ENCODE data around the gene ADCY3.
"Not testable (repeated sequence)": the region's sequence is repeated elsewhere in the genome, so short reads cannot be mapped to it uniquely, and the experiment has no call there.

The ADCY3 gene

DNA sequence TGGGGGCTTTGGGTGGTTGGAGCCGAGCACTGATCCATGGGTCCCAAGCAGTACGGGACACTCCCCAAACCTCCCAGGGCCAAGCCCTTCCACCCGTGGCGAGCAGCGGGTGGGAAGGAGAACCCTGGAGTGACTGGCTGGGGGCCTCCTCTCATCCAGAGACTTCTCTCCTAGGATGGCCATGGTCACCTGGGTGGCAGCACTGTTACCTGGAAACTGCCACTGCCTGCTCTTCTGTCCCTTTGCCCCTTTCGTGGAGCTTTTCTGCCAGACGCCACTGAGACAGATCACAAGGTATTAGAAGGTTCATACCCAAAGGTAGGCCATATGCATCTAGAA lies 99.9 kb downstream of the ADCY3 start:
- Mint-ChIP-seq H3K9me3 (no peaks in the 10 kb centered on the region), H3K36me3 (peaks cover 100% of the 10 kb centered on the region), H3K4me1 (no peaks in the 10 kb centered on the region), H3K4me3 (no peak overlapping the region), H3K27ac (peak overlapping the region; percentile 50)
- DNase-seq (ENCODE audit: low spot score in 2 of 2) (no peak), ATAC-seq (no peak)

DNA sequence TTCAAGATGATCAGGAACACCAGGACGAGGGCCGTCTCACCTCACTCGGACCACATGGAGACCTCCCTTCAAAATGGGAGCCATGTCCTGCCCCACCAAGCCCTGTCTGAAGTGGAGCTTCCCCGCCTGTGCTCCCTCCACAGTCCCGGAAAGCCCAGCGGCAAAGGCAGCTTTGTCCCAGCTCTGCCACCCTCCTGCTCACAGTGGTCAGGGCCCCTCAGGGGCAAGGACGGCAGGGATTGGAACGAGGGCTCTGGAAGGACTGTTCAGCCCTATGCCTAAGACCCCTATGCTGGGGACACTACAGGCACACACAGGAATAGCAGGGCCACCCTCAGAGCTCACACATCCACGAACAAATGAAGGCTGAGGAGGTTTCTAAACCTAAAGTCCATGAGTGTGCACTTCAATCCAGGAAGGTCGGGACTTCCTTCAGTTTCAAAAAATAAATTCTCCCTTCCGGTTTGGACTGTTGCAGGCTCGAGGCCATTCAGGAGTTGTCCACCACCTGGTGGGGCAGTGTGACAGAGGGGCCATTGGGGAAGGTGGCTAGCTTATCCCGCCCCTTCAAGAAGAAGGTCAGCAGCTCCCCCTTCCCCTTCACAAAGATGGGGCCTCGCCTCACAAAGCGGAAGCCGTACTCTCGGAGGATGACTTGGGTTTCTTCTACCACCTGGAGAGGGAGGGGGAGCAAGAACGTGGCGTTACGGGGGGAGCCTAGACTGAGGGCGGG lies 100.4 kb downstream of the ADCY3 start:
- peak overlapping the region; percentile 50 for H3K27ac Mint-ChIP-seq
- H3K4me1 Mint-ChIP-seq = no peaks in the 10 kb centered on the region
- ATAC-seq (no peak), DNase-seq (ENCODE audit: low spot score in 2 of 2) (no peak)
- H3K9me3 Mint-ChIP-seq = no peaks in the 10 kb centered on the region
- H3K4me3 Mint-ChIP-seq = no peak overlapping the region
- peaks cover 100% of the 10 kb centered on the region for H3K36me3 Mint-ChIP-seq

DNA sequence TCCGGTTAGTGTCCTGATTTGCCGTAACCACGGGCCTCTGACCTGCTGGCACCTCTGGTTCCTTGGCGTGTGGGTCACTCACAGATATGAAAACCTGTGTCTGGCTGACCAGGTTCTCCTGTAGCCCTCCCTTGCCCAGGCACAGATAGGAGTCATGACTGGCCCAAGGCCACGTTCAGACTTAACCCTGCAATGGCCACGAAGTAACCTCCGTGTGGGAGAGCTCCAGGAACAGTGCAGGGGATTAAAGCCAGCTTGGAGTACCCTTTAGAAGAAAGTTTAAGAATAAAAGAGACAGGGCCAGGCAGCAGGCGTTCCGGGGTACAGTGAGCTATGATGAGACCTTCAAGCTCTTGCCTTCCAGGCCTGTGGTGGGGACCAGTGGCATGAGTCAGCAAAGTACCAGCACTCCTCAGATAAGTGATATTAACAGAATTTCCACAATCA lies 101.3 kb downstream of the ADCY3 start:
- DNase-seq (ENCODE audit: low spot score in 2 of 2) (no peak), ATAC-seq (peak; percentile 63)
- Mint-ChIP-seq H3K36me3 (peaks cover 92% of the 10 kb centered on the region), H3K4me3 (no peak overlapping the region), H3K4me1 (no peaks in the 10 kb centered on the region), H3K9me3 (no peaks in the 10 kb centered on the region), H3K27ac (peak overlapping the region; percentile 50)

DNA sequence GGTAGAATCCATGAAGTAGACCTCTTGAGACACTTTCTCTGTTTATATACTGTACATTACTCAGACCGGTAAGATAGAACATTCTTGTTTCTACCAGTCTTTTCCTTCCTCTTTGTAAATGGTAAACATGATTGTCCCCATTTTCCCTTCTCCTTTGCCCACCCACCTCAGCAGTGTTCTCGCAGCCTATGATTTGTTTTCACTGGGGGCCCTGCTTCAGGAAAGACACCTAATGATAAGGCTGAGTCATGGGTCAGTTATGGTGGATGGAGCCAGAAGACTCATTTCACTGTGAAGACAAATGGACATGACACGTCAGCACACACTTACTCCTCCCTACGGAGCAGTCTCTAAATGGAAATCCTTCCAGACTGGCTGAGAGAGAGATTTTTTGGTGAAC lies 103.2 kb downstream of the ADCY3 start:
- H3K27ac Mint-ChIP-seq = peak overlapping the region; percentile 13
- no peak for DNase-seq (ENCODE audit: low spot score in 2 of 2)
- H3K4me1 Mint-ChIP-seq = no peaks in the 10 kb centered on the region
- peaks cover 86% of the 10 kb centered on the region for H3K36me3 Mint-ChIP-seq
- H3K9me3 Mint-ChIP-seq = no peaks in the 10 kb centered on the region
- H3K4me3 Mint-ChIP-seq = no peak overlapping the region
- ATAC-seq = no peak

DNA sequence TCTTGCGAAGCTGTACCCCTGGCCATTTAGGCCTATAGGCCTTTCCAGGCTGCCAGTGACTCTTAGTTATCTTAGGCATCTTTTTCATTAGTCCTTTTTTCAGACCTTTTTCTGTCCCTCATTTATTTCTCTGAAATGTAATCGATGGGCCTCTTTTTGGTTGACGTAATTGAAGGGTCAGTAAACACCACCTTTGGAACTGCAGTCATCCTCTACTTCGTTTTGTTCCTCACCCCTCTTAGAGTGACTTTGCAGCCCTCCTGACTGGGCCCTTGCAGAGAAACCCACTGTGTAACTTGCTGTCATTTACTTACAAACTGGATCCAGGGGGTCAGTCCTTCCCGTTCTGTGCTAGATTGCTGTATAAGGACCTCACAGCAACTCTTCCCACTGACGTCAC lies 103.6 kb downstream of the ADCY3 start:
- ATAC-seq (no peak), DNase-seq (ENCODE audit: low spot score in 2 of 2) (no peak)
- H3K27ac Mint-ChIP-seq = peak overlapping the region; percentile 13
- no peaks in the 10 kb centered on the region for H3K4me1 Mint-ChIP-seq
- H3K4me3 Mint-ChIP-seq = no peak overlapping the region
- H3K36me3 Mint-ChIP-seq = peaks cover 86% of the 10 kb centered on the region
- no peaks in the 10 kb centered on the region for H3K9me3 Mint-ChIP-seq

DNA sequence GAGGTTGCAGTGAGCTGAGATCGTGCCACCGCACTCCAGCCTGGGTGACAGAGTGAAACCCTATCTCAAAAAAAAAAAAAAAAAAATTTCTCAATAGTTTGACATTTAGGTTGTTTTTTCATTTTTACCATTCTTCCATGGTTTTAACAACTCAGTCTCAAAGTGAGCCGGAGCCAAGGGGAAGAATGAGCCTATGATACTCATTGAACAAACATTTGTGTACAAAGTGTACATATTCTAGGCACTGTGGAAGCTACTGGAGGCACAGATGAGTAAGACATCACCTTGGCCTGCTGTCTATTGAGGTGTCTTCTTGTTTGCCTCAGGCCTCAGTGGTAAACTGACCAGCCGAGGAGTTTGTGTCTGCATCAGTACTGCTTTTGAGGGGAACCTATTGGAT lies 104.9 kb downstream of the ADCY3 start:
- Mint-ChIP-seq H3K9me3 (no peaks in the 10 kb centered on the region), H3K4me3 (no peak overlapping the region), H3K27ac (no peak overlapping the region), H3K4me1 (no peaks in the 10 kb centered on the region), H3K36me3 (peaks cover 74% of the 10 kb centered on the region)
- ATAC-seq (no peak), DNase-seq (ENCODE audit: low spot score in 2 of 2) (no peak)

DNA sequence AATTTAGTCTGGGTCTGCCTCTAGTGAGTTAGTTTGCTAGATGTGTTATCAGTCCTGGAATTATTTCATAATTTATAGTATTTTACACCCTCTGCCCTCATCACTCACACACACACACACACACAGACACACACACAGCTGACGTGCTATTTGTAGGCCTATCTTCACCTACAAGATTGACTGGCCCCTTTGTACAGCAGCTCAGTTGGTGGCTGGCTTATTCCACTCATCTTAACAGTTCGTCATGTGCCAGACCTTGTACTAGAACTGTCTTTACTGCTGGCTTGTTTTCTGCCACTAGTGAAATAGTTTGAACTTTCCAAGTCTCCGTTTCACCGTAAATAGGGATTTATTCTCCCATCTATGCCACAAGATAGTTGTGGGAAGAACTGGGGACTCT lies 105.5 kb downstream of the ADCY3 start:
- H3K27ac Mint-ChIP-seq = no peak overlapping the region
- H3K9me3 Mint-ChIP-seq = no peaks in the 10 kb centered on the region
- DNase-seq (ENCODE audit: low spot score in 2 of 2) = no peak
- peaks cover under 1% of the 10 kb centered on the region for H3K4me1 Mint-ChIP-seq
- H3K4me3 Mint-ChIP-seq = no peak overlapping the region
- peaks cover 69% of the 10 kb centered on the region for H3K36me3 Mint-ChIP-seq
- no peak for ATAC-seq

DNA sequence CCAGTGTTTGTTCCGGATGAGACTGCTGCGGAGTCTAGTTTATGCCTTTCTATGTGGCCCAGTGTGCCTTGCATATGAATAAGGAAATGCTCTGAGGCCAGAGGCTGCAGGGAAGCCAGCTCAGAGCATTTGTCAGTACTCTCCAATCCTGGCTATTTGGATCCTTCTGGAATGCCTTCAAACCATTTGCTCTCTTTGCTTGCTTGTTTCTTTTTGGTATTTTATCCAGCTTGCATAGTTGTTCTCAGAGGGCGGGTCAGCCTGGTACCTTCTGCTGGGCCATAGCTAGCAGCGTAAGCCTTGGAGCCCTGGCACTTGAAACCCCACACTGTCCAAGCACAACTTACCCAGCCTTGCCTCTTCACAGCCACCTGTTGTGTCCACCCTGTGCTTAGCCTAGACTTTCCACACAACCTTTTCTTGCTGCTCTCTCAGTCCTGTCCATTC lies 106.3 kb downstream of the ADCY3 start:
- H3K4me1 Mint-ChIP-seq = peaks cover 8% of the 10 kb centered on the region
- H3K4me3 Mint-ChIP-seq = no peak overlapping the region
- ATAC-seq (no peak), DNase-seq (ENCODE audit: low spot score in 2 of 2) (no peak)
- H3K27ac Mint-ChIP-seq = no peak overlapping the region
- no peaks in the 10 kb centered on the region for H3K9me3 Mint-ChIP-seq
- H3K36me3 Mint-ChIP-seq = peaks cover 69% of the 10 kb centered on the region

DNA sequence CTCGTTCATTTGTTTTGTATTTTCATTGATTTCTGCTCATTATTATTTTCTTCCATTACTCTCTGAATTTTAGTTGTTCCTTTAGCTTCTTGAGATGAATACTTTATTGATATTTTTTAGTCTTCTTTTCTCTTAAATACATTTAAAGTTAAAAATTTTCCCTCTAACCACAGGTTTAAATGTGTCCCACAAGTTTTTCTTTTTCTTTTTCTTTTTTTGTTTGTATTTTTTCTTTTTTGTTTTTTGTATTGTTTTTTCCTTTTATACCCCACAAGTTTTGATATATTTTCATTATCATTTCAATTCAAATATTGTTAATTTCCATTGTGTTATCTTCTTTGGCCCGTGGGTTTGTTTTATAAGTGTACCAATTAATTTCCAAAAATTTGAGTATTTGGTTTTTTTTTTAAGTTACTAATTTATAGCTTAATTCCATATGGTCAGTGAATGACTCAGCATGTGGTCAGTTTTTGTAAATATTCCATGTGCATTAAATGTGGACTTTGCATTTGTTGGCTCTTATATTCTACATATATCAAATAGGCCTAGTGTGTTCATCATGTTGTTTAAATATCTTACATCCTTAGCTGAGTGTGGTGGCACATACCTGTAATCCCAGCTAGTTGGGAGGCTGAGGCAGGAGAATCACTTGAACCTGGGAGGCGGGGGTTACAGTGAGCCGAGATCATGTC lies 110.6 kb downstream of the ADCY3 start:
- H3K4me1 Mint-ChIP-seq = peaks cover 20% of the 10 kb centered on the region
- DNase-seq (ENCODE audit: low spot score in 2 of 2) (no peak), ATAC-seq (no peak)
- H3K27ac Mint-ChIP-seq = no peak overlapping the region
- H3K36me3 Mint-ChIP-seq = peaks cover 55% of the 10 kb centered on the region
- H3K9me3 Mint-ChIP-seq = no peaks in the 10 kb centered on the region
- H3K4me3 Mint-ChIP-seq = peak overlapping the region; percentile 27

DNA sequence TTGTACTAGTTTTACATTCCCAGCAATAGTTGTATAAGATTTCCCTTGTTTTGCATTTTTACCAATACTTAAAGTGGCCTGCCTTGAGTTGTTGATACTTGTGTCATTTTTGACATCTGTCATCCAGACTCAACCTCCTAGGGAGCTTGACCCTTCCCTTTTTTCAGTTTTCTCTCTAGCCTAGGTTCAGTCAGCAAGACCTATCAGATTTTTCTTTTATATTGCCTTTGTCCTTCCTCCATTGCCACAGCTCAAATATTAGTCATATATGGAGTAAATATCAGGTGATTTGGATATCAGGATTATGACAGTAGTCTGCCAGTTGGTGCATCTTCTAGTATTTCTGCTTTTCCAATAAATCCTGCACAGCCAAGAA lies 113.4 kb downstream of the ADCY3 start:
- H3K4me3 Mint-ChIP-seq = no peak overlapping the region
- peaks cover 29% of the 10 kb centered on the region for H3K4me1 Mint-ChIP-seq
- no peaks in the 10 kb centered on the region for H3K9me3 Mint-ChIP-seq
- peaks cover 55% of the 10 kb centered on the region for H3K36me3 Mint-ChIP-seq
- H3K27ac Mint-ChIP-seq = no peak overlapping the region
- ATAC-seq (no peak), DNase-seq (ENCODE audit: low spot score in 2 of 2) (no peak)

DNA sequence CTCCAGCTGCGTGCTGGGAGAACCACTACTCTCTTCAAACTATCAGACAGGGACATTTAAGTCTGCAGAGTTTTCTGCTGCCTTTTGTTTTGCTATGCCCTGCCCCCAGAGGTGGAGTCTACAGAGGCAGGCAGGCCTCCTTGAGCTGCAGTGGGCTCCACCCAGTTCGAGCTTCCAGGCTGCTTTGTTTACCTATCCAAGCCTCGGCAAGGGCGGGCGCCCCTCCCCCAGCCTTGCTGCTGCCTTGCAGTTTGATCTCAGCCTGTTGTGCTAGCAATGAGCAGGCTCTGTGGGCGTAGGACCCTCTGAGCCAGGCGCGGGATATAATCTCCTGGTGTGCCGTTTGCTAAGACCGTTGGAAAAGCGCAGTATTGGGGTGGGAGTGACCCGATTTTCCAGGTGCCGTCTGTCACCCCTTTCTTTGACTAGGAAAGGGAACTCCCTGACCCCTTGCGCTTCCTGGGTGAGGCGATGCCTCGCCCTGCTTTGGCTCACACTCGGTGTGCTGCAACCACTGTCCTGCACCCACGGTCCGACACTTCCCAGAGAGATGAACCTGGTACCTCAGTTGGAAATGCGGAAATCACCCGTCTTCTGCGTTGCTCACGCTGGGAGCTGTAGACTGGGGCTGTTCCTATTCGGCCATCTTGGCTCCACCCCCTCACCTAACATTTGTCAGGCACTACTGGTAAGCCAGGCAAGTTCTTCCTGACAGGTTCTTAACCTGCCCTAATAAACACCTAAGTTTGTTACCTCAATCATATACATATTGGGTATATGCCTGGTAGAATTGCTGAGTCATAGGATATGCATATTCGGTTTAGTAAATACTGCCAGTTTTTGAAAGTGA lies 114.0 kb downstream of the ADCY3 start:
- not testable (repeated sequence) for DNase-seq (ENCODE audit: low spot score in 2 of 2); H3K4me3 Mint-ChIP-seq; ATAC-seq; H3K9me3 Mint-ChIP-seq
- Mint-ChIP-seq H3K36me3 (peaks cover 58% of the 10 kb centered on the region), H3K4me1 (peaks cover 29% of the 10 kb centered on the region), H3K27ac (peak overlapping the region; percentile 35)

DNA sequence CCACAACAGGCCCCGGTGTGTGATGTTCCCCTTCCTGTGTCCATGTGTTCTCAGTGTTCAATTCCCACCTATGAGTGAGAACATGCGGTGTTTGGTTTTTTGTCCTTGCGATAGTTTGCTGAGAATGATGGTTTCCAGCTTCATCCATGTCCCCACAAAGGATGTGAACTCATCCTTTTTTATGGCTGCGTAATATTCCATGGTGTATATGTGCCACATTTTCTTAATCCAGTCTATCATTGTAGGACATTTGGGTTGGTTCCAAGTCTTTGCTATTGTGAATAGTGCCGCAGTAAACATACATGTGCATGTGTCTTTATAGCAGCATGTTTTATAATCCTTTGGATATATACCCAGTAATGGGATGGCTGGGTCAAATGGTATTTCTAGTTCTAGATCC lies 119.5 kb downstream of the ADCY3 start:
- not testable (repeated sequence) for H3K4me3 Mint-ChIP-seq; H3K27ac Mint-ChIP-seq; H3K9me3 Mint-ChIP-seq; ATAC-seq; DNase-seq (ENCODE audit: low spot score in 2 of 2)
- Mint-ChIP-seq H3K36me3 (peaks cover 73% of the 10 kb centered on the region), H3K4me1 (peaks cover 27% of the 10 kb centered on the region)

DNA sequence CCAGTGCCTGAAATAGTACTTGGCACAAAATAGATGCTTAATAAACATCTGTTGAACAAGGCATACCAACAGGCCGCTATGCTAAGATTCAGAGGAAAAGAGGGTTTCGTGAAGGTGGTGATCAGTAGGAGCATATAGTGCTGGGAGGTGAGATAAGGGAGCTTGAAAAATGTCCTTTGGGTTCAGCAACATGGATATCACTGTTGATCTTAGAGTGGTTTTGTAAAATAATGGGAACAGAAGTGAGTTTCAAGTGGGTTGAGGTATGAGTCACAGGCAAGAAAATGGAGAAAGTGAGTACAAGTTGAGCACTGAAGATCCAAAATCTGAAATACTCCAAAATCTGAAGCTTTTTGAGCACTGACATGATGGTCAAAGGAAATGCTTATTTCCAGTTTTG lies 122.4 kb downstream of the ADCY3 start:
- H3K27ac Mint-ChIP-seq = no peak overlapping the region
- no peaks in the 10 kb centered on the region for H3K9me3 Mint-ChIP-seq
- no peak overlapping the region for H3K4me3 Mint-ChIP-seq

DNA sequence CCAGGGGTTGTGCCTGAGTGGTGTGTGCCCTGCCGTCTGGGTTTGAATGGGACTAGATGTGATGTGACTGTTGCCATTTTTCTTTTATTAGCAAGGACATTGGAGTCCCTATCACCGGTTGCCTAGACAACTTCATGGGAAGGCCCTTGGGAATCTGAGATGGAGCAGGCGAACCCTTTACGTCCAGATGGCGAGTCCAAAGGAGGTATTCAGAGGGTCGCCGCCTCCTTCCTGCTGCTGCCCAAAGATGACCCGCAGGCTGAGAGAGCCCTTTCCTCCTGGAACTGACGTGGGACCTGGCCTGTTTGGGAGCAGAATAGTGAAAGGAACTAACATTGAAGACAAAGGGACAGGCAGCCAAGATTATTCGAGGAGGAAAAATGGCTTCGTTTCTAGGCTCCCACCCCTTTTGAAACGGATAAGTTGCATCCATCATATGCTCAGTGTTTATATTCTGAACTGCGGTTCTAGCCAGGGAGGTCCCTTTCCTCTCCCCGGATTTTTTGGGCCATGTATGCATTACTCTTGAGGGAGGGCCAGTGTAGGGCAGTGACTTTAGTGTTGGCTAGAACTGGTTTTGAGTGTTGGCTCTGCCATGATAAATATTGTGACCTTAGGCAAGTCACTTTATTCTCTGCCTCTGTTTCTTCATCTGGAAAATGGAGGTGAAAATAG lies 126.1 kb downstream of the ADCY3 start:
- DNase-seq (ENCODE audit: low spot score in 2 of 2) (peak in 1 of 2 donors; percentile 13), ATAC-seq (no peak)
- Mint-ChIP-seq H3K36me3 (peaks cover 64% of the 10 kb centered on the region), H3K9me3 (no peaks in the 10 kb centered on the region), H3K27ac (peak overlapping the region; percentile 100), H3K4me1 (peaks cover 30% of the 10 kb centered on the region), H3K4me3 (peak overlapping the region; percentile 99)

More for the DNA sequence above, 122.4 kb downstream of the ADCY3 start:
- Mint-ChIP-seq H3K4me1 (peaks cover 25% of the 10 kb centered on the region), H3K36me3 (peaks cover 83% of the 10 kb centered on the region)
- no peak for ATAC-seq
- DNase-seq (ENCODE audit: low spot score in 2 of 2) = no peak
